ENCODE measurements around the gene HFE. TPM values are rescaled to one million over a fixed set of nuclear protein-coding genes. Genes with fewer than 3 reads are reported as not detected.
"Not testable (repeated sequence)": the region's sequence is repeated elsewhere in the genome, so short reads cannot be mapped to it uniquely, and the experiment has no call there.

HFE gene
- polyA plus RNA-seq, 2 donors = 2.2 to 2.6 TPM

GRCh38 chr6:26105842-26106241 is 18.6 kb downstream of the HFE start:
- no peak overlapping the region for H3K4me3 ChIP-seq (ENCODE audit: low read depth in 1 of 2, low read length in 2 of 2)
- no peaks in the 10 kb centered on the region for H3K27me3 ChIP-seq (ENCODE audit: control insufficient read depth in 1 of 2, insufficient read depth in 2 of 2, low read length in 2 of 2)
- H3K27ac ChIP-seq (ENCODE audit: low read depth in 2 of 2, low read length in 1 of 2) = no peak overlapping the region
- no peaks in the 10 kb centered on the region for H3K9me3 ChIP-seq (ENCODE audit: control insufficient read depth in 2 of 2, insufficient read depth in 1 of 2, low read depth in 1 of 2, low read length in 1 of 2)
- no peaks in the 10 kb centered on the region for H3K36me3 ChIP-seq (ENCODE audit: control insufficient read depth in 2 of 2, insufficient read depth in 2 of 2, low read length in 1 of 2)
- no peaks in the 10 kb centered on the region for H3K4me1 ChIP-seq (ENCODE audit: control insufficient read depth in 2 of 2, insufficient read depth in 2 of 2, low read length in 1 of 2)
- 78 to 91% methylated on average over 4 of the region's 4 CpGs for WGBS, 2 donors

- WGBS, 2 donors = 94 to 95% methylated on average over 18 of the region's 18 CpGs
- Histone ChIP-seq H3K27ac (ENCODE audit: low read depth in 2 of 2, low read length in 1 of 2) (no peak overlapping the region), H3K9me3 (ENCODE audit: control insufficient read depth in 2 of 2, insufficient read depth in 1 of 2, low read depth in 1 of 2, low read length in 1 of 2) (no peaks in the 10 kb centered on the region)
Observed at GRCh38 chr6:26107935-26108334, 20.7 kb downstream of the HFE start.

GRCh38 chr6:26109772-26110171 is 22.5 kb downstream of the HFE start:
- H3K4me1 ChIP-seq (ENCODE audit: control insufficient read depth in 2 of 2, insufficient read depth in 2 of 2, low read length in 1 of 2) = no peaks in the 10 kb centered on the region
- H3K27me3 ChIP-seq (ENCODE audit: control insufficient read depth in 1 of 2, insufficient read depth in 2 of 2, low read length in 2 of 2) = no peaks in the 10 kb centered on the region
- H3K27ac ChIP-seq (ENCODE audit: low read depth in 2 of 2, low read length in 1 of 2) = no peak overlapping the region
- 97 to 98% methylated on average over 6 of the region's 6 CpGs for whole genome bisulfite sequencing, 2 donors
- H3K4me3 ChIP-seq (ENCODE audit: low read depth in 1 of 2, low read length in 2 of 2) = no peak overlapping the region
- no peaks in the 10 kb centered on the region for H3K36me3 ChIP-seq (ENCODE audit: control insufficient read depth in 2 of 2, insufficient read depth in 2 of 2, low read length in 1 of 2)
- no peaks in the 10 kb centered on the region for H3K9me3 ChIP-seq (ENCODE audit: control insufficient read depth in 2 of 2, insufficient read depth in 1 of 2, low read depth in 1 of 2, low read length in 1 of 2)

More at GRCh38 chr6:26107935-26108334, 20.7 kb downstream of the HFE start:
- no peak overlapping the region for H3K4me3 ChIP-seq (ENCODE audit: low read depth in 1 of 2, low read length in 2 of 2)
- H3K27me3 ChIP-seq (ENCODE audit: control insufficient read depth in 1 of 2, insufficient read depth in 2 of 2, low read length in 2 of 2) = no peaks in the 10 kb centered on the region
- H3K4me1 ChIP-seq (ENCODE audit: control insufficient read depth in 2 of 2, insufficient read depth in 2 of 2, low read length in 1 of 2) = no peaks in the 10 kb centered on the region
- no peaks in the 10 kb centered on the region for H3K36me3 ChIP-seq (ENCODE audit: control insufficient read depth in 2 of 2, insufficient read depth in 2 of 2, low read length in 1 of 2)

GRCh38 chr6:26113570-26113969 is 26.3 kb downstream of the HFE start:
- H3K4me3 ChIP-seq (ENCODE audit: low read depth in 1 of 2, low read length in 2 of 2) = no peak overlapping the region
- H3K9me3 ChIP-seq (ENCODE audit: control insufficient read depth in 2 of 2, insufficient read depth in 1 of 2, low read depth in 1 of 2, low read length in 1 of 2) = no peaks in the 10 kb centered on the region
- no peaks in the 10 kb centered on the region for H3K36me3 ChIP-seq (ENCODE audit: control insufficient read depth in 2 of 2, insufficient read depth in 2 of 2, low read length in 1 of 2)
- no peaks in the 10 kb centered on the region for H3K4me1 ChIP-seq (ENCODE audit: control insufficient read depth in 2 of 2, insufficient read depth in 2 of 2, low read length in 1 of 2)
- H3K27ac ChIP-seq (ENCODE audit: low read depth in 2 of 2, low read length in 1 of 2) = no peak overlapping the region
- no peaks in the 10 kb centered on the region for H3K27me3 ChIP-seq (ENCODE audit: control insufficient read depth in 1 of 2, insufficient read depth in 2 of 2, low read length in 2 of 2)

GRCh38 chr6:26115226-26115625 is 28.0 kb downstream of the HFE start:
- no peak overlapping the region for H3K27ac ChIP-seq (ENCODE audit: low read depth in 2 of 2, low read length in 1 of 2)
- H3K4me3 ChIP-seq (ENCODE audit: low read depth in 1 of 2, low read length in 2 of 2) = no peak overlapping the region
- no peaks in the 10 kb centered on the region for H3K27me3 ChIP-seq (ENCODE audit: control insufficient read depth in 1 of 2, insufficient read depth in 2 of 2, low read length in 2 of 2)
- H3K36me3 ChIP-seq (ENCODE audit: control insufficient read depth in 2 of 2, insufficient read depth in 2 of 2, low read length in 1 of 2) = no peaks in the 10 kb centered on the region
- WGBS, 2 donors = 91 to 92% methylated on average over 5 of the region's 5 CpGs
- H3K4me1 ChIP-seq (ENCODE audit: control insufficient read depth in 2 of 2, insufficient read depth in 2 of 2, low read length in 1 of 2) = no peaks in the 10 kb centered on the region
- H3K9me3 ChIP-seq (ENCODE audit: control insufficient read depth in 2 of 2, insufficient read depth in 1 of 2, low read depth in 1 of 2, low read length in 1 of 2) = no peaks in the 10 kb centered on the region

- Histone ChIP-seq H3K27ac (ENCODE audit: low read depth in 2 of 2, low read length in 1 of 2) (no peak overlapping the region), H3K27me3 (ENCODE audit: control insufficient read depth in 1 of 2, insufficient read depth in 2 of 2, low read length in 2 of 2) (no peaks in the 10 kb centered on the region), H3K9me3 (ENCODE audit: control insufficient read depth in 2 of 2, insufficient read depth in 1 of 2, low read depth in 1 of 2, low read length in 1 of 2) (no peaks in the 10 kb centered on the region), H3K4me3 (ENCODE audit: low read depth in 1 of 2, low read length in 2 of 2) (no peak overlapping the region), H3K36me3 (ENCODE audit: control insufficient read depth in 2 of 2, insufficient read depth in 2 of 2, low read length in 1 of 2) (no peaks in the 10 kb centered on the region), H3K4me1 (ENCODE audit: control insufficient read depth in 2 of 2, insufficient read depth in 2 of 2, low read length in 1 of 2) (no peaks in the 10 kb centered on the region)
- 94 to 97% methylated on average over 4 of the region's 4 CpGs for WGBS, 2 donors
Observed at GRCh38 chr6:26116267-26116666, 29.0 kb downstream of the HFE start.

- 45 to 55% methylated on average over 7 of the region's 7 CpGs for WGBS, 2 donors
Observed at GRCh38 chr6:26118999-26119398, 31.8 kb downstream of the HFE start.

GRCh38 chr6:26120115-26120514 is 32.9 kb downstream of the HFE start:
- not testable (repeated sequence) for H3K27ac ChIP-seq (ENCODE audit: low read depth in 2 of 2, low read length in 1 of 2); H3K9me3 ChIP-seq (ENCODE audit: control insufficient read depth in 2 of 2, insufficient read depth in 1 of 2, low read depth in 1 of 2, low read length in 1 of 2); H3K4me3 ChIP-seq (ENCODE audit: low read depth in 1 of 2, low read length in 2 of 2); H3K36me3 ChIP-seq (ENCODE audit: control insufficient read depth in 2 of 2, insufficient read depth in 2 of 2, low read length in 1 of 2); H3K27me3 ChIP-seq (ENCODE audit: control insufficient read depth in 1 of 2, insufficient read depth in 2 of 2, low read length in 2 of 2); H3K4me1 ChIP-seq (ENCODE audit: control insufficient read depth in 2 of 2, insufficient read depth in 2 of 2, low read length in 1 of 2)
- 98 to 99% methylated on average over 8 of the region's 8 CpGs for WGBS, 2 donors

More at GRCh38 chr6:26118999-26119398, 31.8 kb downstream of the HFE start:
- Histone ChIP-seq H3K9me3 (ENCODE audit: control insufficient read depth in 2 of 2, insufficient read depth in 1 of 2, low read depth in 1 of 2, low read length in 1 of 2) (no peaks in the 10 kb centered on the region), H3K36me3 (ENCODE audit: control insufficient read depth in 2 of 2, insufficient read depth in 2 of 2, low read length in 1 of 2) (no peaks in the 10 kb centered on the region), H3K4me3 (ENCODE audit: low read depth in 1 of 2, low read length in 2 of 2) (no peak overlapping the region), H3K4me1 (ENCODE audit: control insufficient read depth in 2 of 2, insufficient read depth in 2 of 2, low read length in 1 of 2) (no peaks in the 10 kb centered on the region), H3K27ac (ENCODE audit: low read depth in 2 of 2, low read length in 1 of 2) (no peak overlapping the region), H3K27me3 (ENCODE audit: control insufficient read depth in 1 of 2, insufficient read depth in 2 of 2, low read length in 2 of 2) (no peaks in the 10 kb centered on the region)

- no peak overlapping the region for H3K27ac ChIP-seq (ENCODE audit: low read depth in 2 of 2, low read length in 1 of 2)
- 78 to 80% methylated on average over 3 of the region's 3 CpGs for WGBS, 2 donors
Observed at GRCh38 chr6:26120807-26121140, 33.5 kb downstream of the HFE start.

GRCh38 chr6:26121141-26122004 is 34.1 kb downstream of the HFE start:
- H3K36me3 ChIP-seq (ENCODE audit: control insufficient read depth in 2 of 2, insufficient read depth in 2 of 2, low read length in 1 of 2) = no peaks in the 10 kb centered on the region
- H3K4me1 ChIP-seq (ENCODE audit: control insufficient read depth in 2 of 2, insufficient read depth in 2 of 2, low read length in 1 of 2) = no peaks in the 10 kb centered on the region
- no peaks in the 10 kb centered on the region for H3K27me3 ChIP-seq (ENCODE audit: control insufficient read depth in 1 of 2, insufficient read depth in 2 of 2, low read length in 2 of 2)
- H3K27ac ChIP-seq (ENCODE audit: low read depth in 2 of 2, low read length in 1 of 2) = peak overlapping the region in 1 of 2 donors; percentile 3
- H3K9me3 ChIP-seq (ENCODE audit: control insufficient read depth in 2 of 2, insufficient read depth in 1 of 2, low read depth in 1 of 2, low read length in 1 of 2) = no peaks in the 10 kb centered on the region
- H3K4me3 ChIP-seq (ENCODE audit: low read depth in 1 of 2, low read length in 2 of 2) = no peak overlapping the region
- WGBS, 2 donors = 92 to 97% methylated on average over 18 of the region's 18 CpGs

More at GRCh38 chr6:26120807-26121140, 33.5 kb downstream of the HFE start:
- H3K4me1 ChIP-seq (ENCODE audit: control insufficient read depth in 2 of 2, insufficient read depth in 2 of 2, low read length in 1 of 2) = no peaks in the 10 kb centered on the region
- H3K9me3 ChIP-seq (ENCODE audit: control insufficient read depth in 2 of 2, insufficient read depth in 1 of 2, low read depth in 1 of 2, low read length in 1 of 2) = no peaks in the 10 kb centered on the region
- no peak overlapping the region for H3K4me3 ChIP-seq (ENCODE audit: low read depth in 1 of 2, low read length in 2 of 2)
- H3K36me3 ChIP-seq (ENCODE audit: control insufficient read depth in 2 of 2, insufficient read depth in 2 of 2, low read length in 1 of 2) = no peaks in the 10 kb centered on the region
- H3K27me3 ChIP-seq (ENCODE audit: control insufficient read depth in 1 of 2, insufficient read depth in 2 of 2, low read length in 2 of 2) = no peaks in the 10 kb centered on the region

Data from esophagus (tissue), 2 donors.